PC-3 (cell line): ENCODE results near the gene CHPT1.

ENCODE experiments used
- EZH2phosphoT487 ChIP-seq: fragments of 300-600 bp; sonication (generic); IDR thresholded peaks from 2 replicates; pipeline ENCODE4 v1.6.1; 2018; ENCODE audit warnings: mild to moderate bottlenecking, antibody characterized with exemption, low read length, borderline replicate concordance
- TF ChIP-seq, protein P1 (sequence below): fragments of 300-600 bp; sonication (generic); conservative IDR thresholded peaks from 2 replicates; pipeline ENCODE4 v1.5.1; 2017; ENCODE audit warnings: antibody characterized with exemption, low read depth, mild to moderate bottlenecking, low read length

DNA sequence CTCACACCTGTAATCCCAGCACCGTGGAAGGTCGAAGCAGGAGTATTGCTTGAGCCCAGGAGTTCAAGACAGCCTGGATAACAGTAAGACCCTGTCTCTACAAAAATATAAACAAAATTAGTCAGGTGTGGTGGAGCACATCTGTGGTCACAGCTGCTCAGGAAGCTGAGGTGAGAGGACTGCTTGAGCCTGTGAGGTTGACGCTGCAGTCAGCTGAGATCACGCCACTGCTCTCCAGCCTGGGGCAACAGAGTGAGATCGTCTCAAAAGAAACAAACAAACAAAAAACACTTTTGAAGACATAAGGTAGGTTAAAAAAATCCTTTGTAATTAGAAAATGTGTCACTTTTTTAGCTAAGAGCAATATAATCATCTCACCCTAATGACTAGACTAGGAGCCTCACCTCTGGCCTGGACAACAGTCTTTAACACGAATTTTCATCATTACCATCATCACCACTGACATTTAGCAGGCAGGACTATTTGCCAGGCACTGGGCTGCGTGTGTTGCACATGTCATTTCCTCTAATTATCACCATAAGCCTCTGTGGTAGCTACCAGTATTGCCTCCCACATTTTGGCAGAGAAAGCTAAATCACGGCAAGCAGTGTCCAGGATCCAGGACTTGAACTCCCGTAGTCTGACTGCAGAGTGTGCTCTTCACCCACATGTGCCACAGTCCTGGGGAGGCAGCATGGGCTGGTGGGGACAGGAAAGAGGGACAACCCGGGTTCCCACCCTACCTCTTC lies 46.5 kb downstream of the CHPT1 start:
- TF ChIP-seq, protein P1, sequence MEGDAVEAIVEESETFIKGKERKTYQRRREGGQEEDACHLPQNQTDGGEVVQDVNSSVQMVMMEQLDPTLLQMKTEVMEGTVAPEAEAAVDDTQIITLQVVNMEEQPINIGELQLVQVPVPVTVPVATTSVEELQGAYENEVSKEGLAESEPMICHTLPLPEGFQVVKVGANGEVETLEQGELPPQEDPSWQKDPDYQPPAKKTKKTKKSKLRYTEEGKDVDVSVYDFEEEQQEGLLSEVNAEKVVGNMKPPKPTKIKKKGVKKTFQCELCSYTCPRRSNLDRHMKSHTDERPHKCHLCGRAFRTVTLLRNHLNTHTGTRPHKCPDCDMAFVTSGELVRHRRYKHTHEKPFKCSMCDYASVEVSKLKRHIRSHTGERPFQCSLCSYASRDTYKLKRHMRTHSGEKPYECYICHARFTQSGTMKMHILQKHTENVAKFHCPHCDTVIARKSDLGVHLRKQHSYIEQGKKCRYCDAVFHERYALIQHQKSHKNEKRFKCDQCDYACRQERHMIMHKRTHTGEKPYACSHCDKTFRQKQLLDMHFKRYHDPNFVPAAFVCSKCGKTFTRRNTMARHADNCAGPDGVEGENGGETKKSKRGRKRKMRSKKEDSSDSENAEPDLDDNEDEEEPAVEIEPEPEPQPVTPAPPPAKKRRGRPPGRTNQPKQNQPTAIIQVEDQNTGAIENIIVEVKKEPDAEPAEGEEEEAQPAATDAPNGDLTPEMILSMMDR: no peak
- TF ChIP-seq EZH2phosphoT487: no peak
